ENCODE data around the gene SRMS.
"Not testable (repeated sequence)": the region's sequence is repeated elsewhere in the genome, so short reads cannot be mapped to it uniquely, and the experiment has no call there.

Gene SRMS

DNA sequence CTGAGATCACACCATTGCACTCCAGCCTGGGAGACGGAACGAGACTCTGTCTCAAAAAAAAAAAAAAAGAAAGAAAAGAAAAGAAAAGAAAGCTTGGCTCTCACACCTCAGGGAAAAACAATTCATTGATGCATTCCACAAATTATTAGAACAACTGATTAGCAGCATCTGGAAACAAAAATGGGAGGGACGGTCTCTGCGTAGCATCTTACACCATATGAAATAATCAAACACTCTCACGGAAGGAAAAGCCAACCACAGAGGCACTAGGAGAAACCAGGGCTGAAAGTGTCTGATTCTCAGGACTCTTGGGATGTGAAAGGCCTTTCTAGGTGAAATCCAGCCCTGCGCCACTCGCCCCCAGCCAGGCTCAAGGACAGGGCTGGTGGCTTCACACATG, 28.8 kb upstream of the SRMS start:
- DNase-seq (ENCODE audit: extremely low read depth, low read depth): no peak
- TF ChIP-seq, protein P1, sequence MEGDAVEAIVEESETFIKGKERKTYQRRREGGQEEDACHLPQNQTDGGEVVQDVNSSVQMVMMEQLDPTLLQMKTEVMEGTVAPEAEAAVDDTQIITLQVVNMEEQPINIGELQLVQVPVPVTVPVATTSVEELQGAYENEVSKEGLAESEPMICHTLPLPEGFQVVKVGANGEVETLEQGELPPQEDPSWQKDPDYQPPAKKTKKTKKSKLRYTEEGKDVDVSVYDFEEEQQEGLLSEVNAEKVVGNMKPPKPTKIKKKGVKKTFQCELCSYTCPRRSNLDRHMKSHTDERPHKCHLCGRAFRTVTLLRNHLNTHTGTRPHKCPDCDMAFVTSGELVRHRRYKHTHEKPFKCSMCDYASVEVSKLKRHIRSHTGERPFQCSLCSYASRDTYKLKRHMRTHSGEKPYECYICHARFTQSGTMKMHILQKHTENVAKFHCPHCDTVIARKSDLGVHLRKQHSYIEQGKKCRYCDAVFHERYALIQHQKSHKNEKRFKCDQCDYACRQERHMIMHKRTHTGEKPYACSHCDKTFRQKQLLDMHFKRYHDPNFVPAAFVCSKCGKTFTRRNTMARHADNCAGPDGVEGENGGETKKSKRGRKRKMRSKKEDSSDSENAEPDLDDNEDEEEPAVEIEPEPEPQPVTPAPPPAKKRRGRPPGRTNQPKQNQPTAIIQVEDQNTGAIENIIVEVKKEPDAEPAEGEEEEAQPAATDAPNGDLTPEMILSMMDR (IDR thresholded peaks at IDR 0.05; ENCODE audit: low read depth, low read length): no peak

DNA sequence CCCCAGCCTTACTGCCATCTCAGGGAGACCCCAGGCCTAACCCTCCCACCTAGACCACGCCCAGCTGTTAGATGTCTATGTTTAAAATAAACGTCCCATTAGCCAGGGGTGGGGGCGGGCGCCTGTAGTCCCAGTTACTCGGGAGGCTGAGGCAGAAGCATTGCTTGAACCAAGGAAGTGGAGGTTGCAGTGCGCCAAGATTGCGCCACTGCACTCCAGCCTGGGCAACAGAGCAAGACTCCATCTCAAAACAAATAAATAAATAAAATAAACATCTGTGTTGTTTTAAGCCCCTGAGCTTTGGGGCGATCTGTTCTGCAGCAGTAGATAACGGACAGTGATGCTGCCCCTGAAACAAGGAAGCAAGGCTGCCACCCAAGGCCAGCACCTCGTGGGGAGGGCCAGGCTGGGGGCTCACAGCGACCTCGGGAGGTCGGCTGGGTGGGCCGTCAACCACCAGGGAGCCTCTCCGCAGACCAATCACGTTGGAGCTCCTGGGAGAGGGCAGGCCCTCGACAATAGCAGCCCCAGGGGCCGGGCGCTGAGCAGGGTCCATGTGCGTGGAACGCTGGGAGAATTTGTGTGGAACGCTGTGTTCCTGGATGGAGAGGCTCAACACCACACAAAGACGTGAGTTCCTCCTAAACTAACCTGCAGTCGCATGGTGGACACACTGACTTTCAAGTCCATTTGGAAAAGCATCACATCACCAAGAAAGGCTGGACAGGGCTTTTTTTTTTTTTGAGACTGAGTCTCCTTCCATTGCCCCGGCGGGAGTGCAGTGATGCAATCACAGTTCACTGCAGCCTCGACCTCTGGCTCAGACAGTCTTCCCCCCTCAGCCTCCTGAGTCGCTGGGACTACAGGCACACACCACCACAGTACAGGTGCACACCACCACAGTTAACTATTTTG, 27.5 kb upstream of the SRMS start:
- DNase-seq (ENCODE audit: extremely low read depth, low read depth): no peak
- TF ChIP-seq, protein P1 (IDR thresholded peaks at IDR 0.05; ENCODE audit: low read depth, low read length): no peak

DNA sequence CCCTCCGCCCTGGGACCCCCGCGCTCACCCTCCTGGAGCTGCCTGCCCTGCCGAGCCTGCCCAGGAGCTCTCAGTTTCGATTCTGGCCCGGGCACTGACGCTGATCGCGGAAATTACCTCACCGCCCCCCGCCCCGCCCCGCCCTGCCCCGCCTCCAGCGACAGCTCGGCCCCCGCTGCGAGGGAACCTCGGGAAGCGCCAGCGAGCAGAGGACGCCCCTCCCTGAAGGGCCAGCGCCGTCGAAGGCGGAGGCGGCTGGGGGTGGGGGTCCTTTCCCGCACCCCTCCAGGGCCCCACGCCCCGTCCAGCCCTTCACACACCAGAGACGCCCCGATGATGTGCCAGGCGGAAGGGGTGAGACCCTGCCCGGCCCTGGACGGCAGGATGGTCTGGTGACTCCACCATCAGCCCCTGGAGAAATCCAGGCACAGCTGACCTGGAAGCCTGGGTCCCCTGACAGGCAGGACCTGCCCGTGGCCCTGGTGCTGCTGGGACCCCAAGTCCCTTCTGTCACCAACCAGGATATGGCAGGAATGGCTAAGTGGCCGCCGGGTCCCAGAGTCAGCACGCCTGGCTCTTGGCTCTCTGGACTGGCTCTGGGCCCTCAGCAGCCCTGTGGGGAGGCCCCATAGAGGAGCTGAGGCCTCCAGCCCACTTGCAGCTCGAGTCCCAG, 26.7 kb upstream of the SRMS start, which contains the start of gene HELZ2:
Gene HELZ2, minus strand, starts transcription at position 84 of the 673 bp plus-strand sequence. CDS start 1,854 bp downstream, outside the sequence.
- DNase-seq (ENCODE audit: extremely low read depth, low read depth): no peak

DNA sequence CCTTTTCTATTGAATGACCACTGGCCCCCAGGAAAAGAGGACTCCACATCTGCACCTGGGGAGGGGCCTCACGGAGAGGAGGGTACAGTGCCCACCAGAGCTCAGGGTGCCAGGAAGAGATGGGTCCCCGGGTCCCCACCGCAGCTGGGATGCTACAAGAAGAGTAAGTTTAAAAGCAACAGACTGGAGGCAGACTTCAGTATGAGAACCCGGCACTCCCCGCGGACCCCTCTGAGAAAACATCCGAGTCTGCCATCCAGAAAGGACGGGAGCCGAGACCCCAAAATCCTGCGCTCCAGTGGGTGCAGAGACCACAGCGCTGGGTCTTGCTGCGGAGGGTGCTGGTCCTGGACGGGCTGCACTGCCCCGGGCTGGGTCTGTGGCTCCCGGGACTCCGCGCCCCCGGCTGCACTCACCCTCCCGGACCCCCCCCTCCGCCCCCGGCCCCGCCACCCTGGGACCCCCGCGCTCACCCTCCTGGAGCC, 26.1 kb upstream of the SRMS start:
- DNase-seq (ENCODE audit: extremely low read depth, low read depth): no peak
- TF ChIP-seq, protein P1 (IDR thresholded peaks at IDR 0.05; ENCODE audit: low read depth, low read length): no peak

More for the DNA sequence above, 26.7 kb upstream of the SRMS start, which contains the start of gene HELZ2:
- TF ChIP-seq, protein P1 (IDR thresholded peaks at IDR 0.05; ENCODE audit: low read depth, low read length): no peak

DNA sequence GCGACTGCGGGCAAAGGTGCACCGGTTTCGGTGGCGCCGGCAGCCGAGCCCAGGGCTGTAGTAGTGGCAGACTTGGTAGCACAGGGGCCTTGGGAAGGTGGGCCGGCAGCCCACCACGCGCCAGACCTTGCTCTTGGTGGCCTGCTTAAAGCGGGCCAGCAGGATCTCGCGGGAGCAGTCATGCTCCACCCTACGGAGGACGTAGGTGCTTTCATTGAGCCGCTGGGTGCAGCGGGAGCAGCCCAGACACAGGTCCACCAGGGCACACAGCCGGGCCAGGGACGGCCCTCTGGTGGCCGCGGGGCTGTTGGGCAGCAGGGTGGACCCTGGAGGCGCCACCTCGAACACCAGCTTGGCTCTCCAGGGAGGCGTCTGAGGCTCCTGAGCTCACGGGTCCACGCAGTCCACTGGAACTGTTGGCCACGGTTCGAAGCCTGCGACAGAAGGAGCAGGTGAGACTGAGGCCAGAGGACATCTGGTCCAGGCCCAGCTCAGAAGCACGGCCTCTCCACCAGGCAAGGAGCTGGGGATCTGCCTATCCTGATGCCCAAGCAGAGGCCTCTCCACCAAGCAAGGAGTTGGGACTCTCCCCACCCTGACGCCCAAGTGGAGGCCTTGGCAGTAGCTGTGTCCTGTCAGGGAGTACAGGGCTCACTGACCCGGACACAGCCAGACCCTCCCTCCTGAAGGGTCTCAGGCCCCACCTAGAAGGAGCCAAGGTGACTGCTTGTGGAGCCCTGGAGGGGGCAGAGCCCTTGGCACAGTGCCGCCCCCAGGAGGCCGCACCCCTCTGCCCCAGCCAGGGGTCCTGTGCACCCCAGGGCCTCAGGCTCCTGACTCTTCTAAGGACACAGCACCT, 25.5 kb upstream of the SRMS start:
- no peak for DNase-seq (ENCODE audit: extremely low read depth, low read depth)
- TF ChIP-seq, protein P1 (IDR thresholded peaks at IDR 0.05; ENCODE audit: low read depth, low read length): peak; percentile 7

DNA sequence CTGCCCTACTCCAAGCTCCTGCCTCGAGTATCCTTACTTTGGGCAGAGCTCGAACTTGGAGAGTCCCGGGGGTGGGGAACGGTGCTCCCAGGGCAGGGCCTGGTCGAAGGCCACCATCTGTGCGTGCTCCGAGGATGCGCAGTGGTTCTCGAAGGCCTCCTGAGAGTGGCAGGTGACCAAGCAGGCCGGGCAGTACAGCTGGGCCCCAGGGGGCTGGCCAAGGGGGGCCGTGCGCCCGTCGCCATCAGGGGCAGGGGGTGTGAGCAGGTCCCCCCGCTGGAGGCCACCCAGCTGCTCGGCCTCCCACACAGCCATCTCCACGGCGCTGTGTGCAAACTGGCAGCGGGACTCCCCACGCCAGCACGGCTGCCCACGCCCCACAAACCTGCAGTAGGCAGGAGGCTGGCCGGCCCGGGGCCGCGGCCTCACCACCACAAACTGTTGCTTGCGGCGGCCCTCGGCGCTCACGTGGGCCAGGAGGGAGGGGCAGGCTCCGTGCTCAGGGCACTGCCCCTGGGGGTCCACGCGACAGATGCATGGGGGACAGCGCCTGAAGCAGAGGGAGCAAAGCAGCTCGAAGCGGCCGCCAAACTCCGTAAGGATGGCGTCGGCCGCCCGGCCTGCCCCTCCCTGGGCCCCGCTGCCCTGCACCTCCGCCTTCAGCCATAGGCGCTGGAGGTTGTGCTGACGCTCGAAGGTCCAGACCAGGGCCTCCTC, 24.7 kb upstream of the SRMS start:
- TF ChIP-seq, protein P1 (IDR thresholded peaks at IDR 0.05; ENCODE audit: low read depth, low read length): no peak
- no peak for DNase-seq (ENCODE audit: extremely low read depth, low read depth)

DNA sequence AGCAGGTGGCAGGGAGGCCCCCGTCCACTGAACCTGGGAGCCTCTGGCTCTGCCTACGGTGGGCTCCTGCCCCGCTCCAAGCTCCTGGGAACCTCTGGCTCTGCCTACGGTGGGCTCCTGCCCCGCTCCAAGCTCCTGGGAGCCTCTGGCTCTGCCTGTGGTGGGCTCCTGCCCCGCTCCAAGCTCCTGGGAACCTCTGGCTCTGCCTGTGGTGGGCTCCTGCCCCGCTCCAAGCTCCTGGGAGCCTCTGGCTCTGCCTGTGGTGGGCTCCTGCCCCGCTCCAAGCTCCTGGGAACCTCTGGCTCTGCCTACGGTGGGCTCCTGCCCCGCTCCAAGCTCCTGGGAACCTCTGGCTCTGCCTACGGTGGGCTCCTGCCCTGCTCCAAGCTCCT, 23.5 kb upstream of the SRMS start:
- DNase-seq (ENCODE audit: extremely low read depth, low read depth): not testable (repeated sequence)
